KBM-7 (cell line): ENCODE results near the gene MALT1.
"Not testable (repeated sequence)": the region's sequence is repeated elsewhere in the genome, so short reads cannot be mapped to it uniquely, and the experiment has no call there.

Source experiments
- DNase-seq: peaks from one replicate; pipeline ENCODE4 v3.0.0-alpha.2; 2015
- in situ Hi-C: fragments of 300-500 bp; cut with MboI; formaldehyde crosslinking; loops from 2 replicates; pipeline ENCODE4 v1.14.3; 2020; ENCODE audit warnings: low sequenced_read_pairs, low pct_unique_long_range_greater_than_20kb, mixed read lengths

Gene MALT1, protein sequence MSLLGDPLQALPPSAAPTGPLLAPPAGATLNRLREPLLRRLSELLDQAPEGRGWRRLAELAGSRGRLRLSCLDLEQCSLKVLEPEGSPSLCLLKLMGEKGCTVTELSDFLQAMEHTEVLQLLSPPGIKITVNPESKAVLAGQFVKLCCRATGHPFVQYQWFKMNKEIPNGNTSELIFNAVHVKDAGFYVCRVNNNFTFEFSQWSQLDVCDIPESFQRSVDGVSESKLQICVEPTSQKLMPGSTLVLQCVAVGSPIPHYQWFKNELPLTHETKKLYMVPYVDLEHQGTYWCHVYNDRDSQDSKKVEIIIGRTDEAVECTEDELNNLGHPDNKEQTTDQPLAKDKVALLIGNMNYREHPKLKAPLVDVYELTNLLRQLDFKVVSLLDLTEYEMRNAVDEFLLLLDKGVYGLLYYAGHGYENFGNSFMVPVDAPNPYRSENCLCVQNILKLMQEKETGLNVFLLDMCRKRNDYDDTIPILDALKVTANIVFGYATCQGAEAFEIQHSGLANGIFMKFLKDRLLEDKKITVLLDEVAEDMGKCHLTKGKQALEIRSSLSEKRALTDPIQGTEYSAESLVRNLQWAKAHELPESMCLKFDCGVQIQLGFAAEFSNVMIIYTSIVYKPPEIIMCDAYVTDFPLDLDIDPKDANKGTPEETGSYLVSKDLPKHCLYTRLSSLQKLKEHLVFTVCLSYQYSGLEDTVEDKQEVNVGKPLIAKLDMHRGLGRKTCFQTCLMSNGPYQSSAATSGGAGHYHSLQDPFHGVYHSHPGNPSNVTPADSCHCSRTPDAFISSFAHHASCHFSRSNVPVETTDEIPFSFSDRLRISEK

DNA sequence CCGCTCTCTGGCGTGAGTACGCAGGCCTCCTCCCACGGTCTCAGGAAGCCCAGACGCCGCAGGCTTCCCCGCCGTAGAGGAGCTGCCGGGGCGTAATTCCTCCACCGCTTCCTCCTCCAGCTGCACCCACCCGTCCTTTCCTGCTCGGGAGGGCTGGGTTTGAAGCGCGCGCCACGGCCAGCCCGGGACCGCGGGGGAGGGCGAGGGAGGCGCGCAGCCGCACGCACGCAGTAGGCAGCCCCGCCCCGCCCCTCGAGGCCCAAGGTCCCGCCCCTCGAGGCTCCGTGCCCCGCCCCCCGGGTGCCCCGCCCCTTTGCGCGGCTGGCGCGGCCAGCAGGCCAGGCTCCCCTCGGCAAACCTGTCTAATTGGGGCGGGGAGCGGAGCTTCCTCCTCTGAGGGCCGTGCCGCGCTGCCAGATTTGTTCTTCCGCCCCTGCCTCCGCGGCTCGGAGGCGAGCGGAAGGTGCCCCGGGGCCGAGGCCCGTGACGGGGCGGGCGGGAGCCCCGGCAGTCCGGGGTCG is at the start of gene MALT1:
Gene MALT1, plus strand, starts transcription at position 355 of the 521 bp plus-strand sequence. CDS start 179 bp downstream, outside the sequence.
- peak; percentile 97 for DNase-seq
- in situ Hi-C loops, result no loop called here

DNA sequence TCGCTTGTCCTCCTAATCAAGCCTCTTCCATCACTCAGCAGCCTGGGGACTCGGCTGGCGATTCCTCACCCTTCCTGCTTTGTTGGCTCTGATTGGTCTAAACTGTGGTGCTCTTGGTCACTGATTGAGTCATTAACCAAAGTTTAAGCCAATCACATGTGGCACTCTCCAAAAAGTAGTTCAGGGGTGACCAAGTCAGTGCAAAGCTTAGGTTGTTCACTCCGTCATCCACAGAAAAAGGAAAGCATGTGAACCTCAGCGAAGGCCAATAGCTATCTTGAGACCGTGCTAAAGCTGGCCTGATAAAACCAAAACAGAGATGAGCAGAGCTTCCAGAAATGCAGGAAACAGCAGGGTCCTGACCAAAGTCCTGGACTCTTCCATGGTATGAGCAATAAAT is 47.3 kb upstream of the MALT1 start:
- in situ Hi-C loops, result no loop called here

DNA sequence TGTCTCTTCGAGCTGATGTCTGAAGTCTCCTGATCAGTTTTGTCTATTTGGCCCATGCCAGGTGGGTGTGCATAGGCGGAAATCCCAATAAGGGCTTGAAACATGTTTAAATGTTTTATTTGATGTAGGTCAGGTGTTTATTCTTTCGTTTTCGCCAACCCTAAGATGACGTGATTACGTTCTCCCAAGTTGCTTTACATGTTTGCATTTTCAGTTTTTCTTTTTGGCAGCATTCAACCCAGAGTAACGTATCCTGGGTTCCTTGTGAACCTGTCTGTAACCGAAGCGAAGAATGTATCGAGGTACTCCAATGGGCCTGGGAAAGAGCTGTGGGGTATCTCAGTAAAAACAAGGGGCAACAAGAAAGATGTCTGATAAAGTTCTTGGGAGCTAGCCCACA is 45.4 kb upstream of the MALT1 start:
- DNase-seq, result no peak
- in situ Hi-C loops, result no loop called here

More for the DNA sequence above, 47.3 kb upstream of the MALT1 start:
- DNase-seq, result no peak

- DNase-seq, result no peak
- in situ Hi-C loops, result no loop called here
These were observed 41.2 kb upstream of the MALT1 start for GRCh38 chr18:58630071-58630470.

DNA sequence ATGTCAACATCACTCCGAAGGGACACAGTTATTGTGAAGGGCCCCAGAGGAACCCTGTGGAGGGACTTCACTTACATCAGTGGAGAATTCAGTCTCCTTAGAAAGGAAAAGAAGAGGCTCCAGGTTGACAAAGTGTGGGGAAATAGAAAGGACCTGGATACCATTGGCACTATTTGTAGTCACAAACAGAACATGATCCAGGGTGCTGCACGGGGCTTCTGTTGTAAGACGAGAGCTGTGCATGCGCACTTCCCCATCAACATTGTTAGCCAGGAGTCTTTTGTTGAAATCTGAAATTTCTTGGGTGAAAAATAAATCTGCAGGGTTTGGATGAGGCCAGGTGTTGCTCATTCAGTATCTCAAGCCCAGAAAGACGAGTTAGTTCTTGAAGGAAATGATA is 40.0 kb upstream of the MALT1 start:
- in situ Hi-C loops, result no loop called here
- DNase-seq, result no peak

- DNase-seq, result no peak
- in situ Hi-C loops, result no loop called here
These were observed 38.7 kb upstream of the MALT1 start for GRCh38 chr18:58632552-58632951.

- in situ Hi-C loops, result no loop called here
- no peak for DNase-seq
These were observed 37.4 kb upstream of the MALT1 start for GRCh38 chr18:58633874-58634273.

DNA sequence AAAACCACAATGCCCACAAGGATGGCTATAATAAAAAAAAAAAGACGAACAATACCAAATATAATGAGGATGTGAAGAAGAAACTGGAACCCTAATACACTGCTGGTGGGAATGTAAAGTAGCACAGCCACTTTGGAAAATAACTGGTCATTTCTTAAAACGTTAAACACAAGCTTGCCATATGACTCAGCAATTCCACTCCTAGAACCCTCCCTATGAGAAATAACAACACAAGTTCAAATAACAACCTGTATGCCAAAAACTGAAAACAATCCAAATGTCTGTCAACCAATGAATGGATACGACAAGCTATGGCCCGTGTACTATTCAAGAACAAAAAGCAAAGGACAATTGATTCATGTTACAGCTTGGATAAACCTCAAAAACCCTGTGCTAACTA is 35.4 kb upstream of the MALT1 start:
- in situ Hi-C loops, result no loop called here
- no peak for DNase-seq

DNA sequence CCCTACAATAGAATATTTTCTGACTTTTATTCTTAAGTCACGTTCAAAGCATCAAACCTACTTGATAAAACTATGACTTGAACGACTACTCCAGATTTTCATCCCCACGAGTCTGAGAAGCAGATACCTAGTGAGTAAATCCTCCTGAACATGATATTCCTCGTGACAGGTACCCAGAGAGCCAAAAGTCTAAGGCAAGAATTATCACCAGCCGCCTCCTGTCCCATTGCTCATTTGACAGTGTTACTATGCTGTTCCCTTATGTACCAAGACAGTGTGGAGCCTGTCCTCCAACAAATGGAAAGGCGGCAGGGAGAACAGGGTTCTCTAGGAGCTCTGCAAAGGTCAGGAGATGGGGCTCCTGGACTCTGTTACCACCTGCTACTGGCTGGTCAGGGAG is 34.1 kb upstream of the MALT1 start:
- in situ Hi-C loops, result no loop called here
- DNase-seq, result no peak

DNA sequence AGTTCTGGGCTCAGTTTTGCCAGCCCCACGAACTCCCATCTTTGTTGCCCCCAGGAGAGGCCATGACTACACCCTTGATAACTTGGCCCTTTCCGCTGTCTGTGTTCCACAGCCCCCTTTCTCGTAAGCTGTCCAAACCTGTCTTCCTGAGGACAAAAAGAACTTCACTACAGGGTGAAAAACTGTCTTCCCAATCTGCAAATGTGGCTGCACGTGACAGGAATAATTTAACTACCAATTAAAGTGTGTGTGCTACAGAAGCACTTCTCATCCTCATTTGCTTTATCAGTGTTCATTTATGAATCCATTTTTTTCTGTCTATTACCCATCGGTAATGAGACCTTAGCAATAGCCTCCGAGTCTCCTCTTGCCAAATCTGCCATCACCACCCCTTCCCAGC is 33.3 kb upstream of the MALT1 start:
- in situ Hi-C loops, result no loop called here
- DNase-seq, result no peak

DNA sequence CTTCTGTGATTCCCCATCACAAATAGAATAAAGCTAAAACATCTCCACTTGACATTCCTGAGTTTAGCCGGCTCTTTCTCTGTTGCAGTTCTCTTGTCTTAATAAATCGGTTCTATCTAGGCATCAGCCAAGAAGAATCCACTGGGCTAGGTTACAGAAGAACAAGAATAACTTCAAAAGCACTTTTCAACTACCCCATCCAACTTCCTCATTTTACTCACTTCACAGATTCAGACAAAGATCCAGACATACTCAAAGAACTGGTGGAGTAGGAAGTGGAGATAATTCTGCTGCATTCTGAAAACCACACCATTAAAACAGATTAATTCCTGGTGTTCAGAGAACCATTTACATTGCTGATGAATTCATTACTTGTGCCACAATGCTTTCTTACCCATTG is 32.8 kb upstream of the MALT1 start:
- in situ Hi-C loops, result no loop called here
- peak; percentile 82 for DNase-seq

GRCh38 chr18:58639237-58639636 is 32.0 kb upstream of the MALT1 start:
- DNase-seq, result no peak
- in situ Hi-C loops, result no loop called here

- no peak for DNase-seq
- in situ Hi-C loops, result no loop called here
These were observed 31.4 kb upstream of the MALT1 start for GRCh38 chr18:58639751-58640427.

GRCh38 chr18:58640428-58640805 is 30.8 kb upstream of the MALT1 start:
- no peak for DNase-seq
- in situ Hi-C loops, result no loop called here

- DNase-seq, result no peak
- in situ Hi-C loops, result no loop called here
These were observed 30.2 kb upstream of the MALT1 start for GRCh38 chr18:58640891-58641610.

DNA sequence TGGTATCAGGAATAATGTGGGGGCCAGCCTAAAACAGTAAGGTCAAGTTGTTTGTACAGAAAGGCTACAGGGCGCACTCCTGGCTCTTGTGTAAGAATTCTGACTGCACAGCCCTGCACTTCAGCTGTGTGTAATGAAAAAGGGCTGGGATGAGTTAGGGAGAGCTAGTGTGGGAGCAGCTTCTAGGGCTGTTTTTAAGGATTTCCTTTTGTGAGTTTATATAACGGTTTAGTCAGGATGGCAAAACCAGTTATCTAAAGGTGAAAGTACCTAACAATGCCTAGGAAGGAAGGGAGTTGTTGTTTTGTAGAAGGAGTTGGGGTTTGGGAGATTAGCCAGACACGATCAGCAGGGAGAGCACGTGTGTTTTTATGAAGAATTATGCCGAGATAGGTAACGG is 27.7 kb upstream of the MALT1 start:
- in situ Hi-C loops, DNase-seq: not testable (repeated sequence)

DNA sequence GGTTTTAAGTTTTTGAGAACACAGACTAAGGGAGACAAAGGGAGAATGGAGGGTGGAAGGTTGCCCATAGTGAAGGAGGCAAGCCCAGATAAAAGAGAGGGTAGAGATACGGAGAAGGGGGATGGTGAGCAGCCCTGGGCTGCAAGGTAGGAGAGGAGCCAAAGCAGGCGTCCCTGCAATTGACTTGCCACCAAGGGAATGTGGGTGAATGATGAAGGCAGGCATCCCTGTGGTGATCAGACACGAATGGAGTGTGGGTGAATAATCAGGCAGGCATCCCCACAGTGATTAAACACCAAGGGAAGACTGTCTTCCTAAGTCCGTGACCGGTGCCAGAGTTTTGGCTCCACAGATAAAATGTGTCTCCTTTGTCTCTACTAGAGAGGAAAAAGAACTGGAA is 25.9 kb upstream of the MALT1 start:
- no peak for DNase-seq
- in situ Hi-C loops, result no loop called here

DNA sequence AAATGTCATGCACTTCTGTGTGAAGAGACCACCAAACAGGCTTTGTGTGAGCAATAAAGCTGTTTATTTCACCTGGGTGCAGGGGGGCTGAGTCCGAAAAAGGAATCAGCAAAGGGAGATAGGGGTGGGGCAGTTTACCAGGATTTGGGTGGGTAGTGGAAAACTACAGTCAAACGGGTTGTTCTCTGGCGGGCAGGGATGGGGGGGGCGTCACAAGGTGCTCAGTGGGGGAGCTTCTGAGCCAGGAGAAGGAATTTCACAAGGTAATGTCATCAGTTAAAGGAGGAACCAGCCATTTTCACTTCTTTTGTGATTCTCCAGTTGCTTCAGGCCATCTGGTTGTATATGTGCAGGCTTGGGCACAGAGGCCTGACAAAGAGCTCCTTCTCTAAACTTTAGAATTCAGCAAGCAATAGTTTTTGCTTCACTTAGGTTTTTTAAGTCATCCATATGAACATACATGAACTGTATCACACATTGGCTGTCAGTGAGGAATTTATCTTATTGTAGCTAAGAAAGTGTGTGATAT is 24.9 kb upstream of the MALT1 start:
- in situ Hi-C loops, result no loop called here
- no peak for DNase-seq
